T-helper 1 cell treated with Interleukin-12 subunit alpha and Interleukin-12 subunit beta and Interleukin-4 antibody, amounts not matched to agents 30 ng/mL and 1 ng/mL, for 36 hours (primary cell): ENCODE data around the gene DRGX. TPM values are rescaled to one million over a fixed set of nuclear protein-coding genes. Genes with fewer than 3 reads are reported as not detected.

ENCODE experiments used
- intact Hi-C: fragments of 100-400 bp; cut with micrococcal nuclease; formaldehyde crosslinking; loops from one replicate; pipeline ENCODE4 v1.15.1; 2024
- total RNA-seq: library from RNA; stranded (reverse); gene quantifications from 2 replicates; pipeline ENCODE4 v1.2.3, GENCODE V29; 2022

The DRGX gene
- total RNA-seq, 1 donor from 2014 or later = not detected

GRCh38 chr10:49349390-49349789 is 46.5 kb downstream of the DRGX start:
- intact Hi-C loops = no loop called here

DNA sequence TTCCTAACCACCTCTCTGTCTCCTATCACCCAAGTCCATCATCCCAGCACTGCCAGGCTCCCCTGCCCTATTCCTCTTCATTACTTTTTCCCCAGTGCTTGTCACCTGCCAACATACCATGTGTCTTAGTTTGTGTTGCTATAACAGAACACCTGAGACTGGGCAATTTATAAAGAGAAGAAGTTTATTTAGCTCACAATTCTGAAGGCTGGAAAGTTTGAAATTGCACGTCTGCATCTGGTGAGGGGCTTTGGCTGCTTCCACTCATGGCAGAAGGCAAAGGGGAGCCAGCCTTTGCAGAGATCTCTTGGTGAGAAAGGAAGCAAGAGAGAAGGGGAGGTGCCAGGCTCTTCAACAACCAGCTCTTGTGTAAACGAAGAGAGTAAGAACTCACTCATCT is 47.3 kb downstream of the DRGX start:
- intact Hi-C loops = no loop called here

GRCh38 chr10:49347827-49348226 is 48.1 kb downstream of the DRGX start:
- intact Hi-C loops = no loop called here

DNA sequence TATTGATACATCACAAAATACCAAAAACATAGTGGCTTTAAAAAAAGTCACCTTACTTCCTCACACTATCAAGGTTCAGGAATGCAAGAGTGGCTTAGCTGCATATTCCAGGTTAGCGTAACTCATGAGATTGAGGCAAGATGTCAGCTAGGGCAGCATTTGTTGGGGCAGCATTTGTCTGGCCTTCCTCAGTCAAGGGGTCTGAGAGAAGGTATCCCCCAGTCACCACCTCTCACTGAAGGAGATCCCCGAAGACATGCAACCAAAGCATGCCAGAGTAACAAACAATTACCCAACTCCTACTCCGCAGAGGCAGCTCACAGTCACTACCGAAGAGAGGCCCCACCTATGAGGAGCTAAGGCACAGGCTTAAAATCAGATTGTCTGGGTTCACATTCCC is 48.5 kb downstream of the DRGX start:
- intact Hi-C loops = no loop called here

GRCh38 chr10:49344840-49345239 is 51.0 kb downstream of the DRGX start:
- intact Hi-C loops = no loop called here

GRCh38 chr10:49338604-49339003 is 57.3 kb downstream of the DRGX start:
- intact Hi-C loops = no loop called here

DNA sequence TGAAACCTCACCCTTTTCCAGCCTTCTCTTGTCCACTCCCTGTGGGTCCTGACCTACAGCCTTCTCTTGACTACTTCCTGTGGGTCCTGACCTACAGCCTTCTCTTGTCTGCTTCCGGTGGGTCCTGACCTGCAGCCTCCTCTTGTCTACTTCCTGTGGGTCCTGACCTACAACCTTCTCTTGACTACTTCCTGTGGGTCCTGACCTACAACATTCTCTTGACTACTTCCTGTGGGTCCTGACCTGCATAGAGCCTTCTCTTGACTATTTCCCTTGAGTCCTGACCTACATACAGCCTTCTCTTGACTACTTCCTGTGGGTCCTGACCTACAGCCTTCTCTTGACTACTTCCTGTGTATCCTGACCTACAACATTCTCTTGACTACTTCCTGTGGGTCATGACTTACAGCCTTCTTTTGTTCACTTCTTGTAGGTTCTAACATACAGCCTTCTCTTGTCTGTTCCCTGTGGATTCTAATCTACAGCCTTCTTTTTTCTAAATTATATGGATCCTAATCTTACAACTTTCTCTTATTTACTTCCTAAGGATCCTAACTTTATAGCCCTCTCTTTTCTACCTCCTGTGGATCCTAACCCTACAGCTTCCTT is 60.4 kb downstream of the DRGX start:
- intact Hi-C loops = no loop called here

GRCh38 chr10:49334964-49335363 is 60.9 kb downstream of the DRGX start:
- intact Hi-C loops = no loop called here

- intact Hi-C loops = no loop called here
Measured at GRCh38 chr10:49333192-49333591, 62.7 kb downstream of the DRGX start.

- intact Hi-C loops = no loop called here
Measured at GRCh38 chr10:49332768-49333167, 63.1 kb downstream of the DRGX start.

DNA sequence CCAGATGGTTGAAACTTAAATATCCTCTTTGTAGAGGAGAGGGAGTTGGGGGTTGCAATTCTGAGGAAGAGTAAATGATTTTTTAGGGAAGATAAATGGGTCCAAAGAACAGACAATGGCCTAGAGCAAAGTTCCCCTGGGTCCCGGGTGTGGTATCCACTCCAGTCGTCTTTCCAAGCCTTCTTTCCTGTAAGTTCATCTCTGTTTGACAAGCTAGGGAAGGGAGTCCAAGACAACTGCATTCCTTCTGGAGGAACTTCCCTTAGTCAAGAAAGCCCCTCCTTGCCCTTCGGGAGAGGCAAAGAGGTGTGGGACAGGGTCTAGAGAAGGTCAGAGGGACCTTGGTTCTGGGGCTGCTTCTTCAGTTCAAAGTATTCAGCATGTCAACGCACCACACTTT is 63.6 kb downstream of the DRGX start:
- intact Hi-C loops = no loop called here

- intact Hi-C loops = no loop called here
Measured at GRCh38 chr10:49331431-49331830, 64.5 kb downstream of the DRGX start.

- intact Hi-C loops = no loop called here
Measured at GRCh38 chr10:49330127-49330665, 65.7 kb downstream of the DRGX start.

DNA sequence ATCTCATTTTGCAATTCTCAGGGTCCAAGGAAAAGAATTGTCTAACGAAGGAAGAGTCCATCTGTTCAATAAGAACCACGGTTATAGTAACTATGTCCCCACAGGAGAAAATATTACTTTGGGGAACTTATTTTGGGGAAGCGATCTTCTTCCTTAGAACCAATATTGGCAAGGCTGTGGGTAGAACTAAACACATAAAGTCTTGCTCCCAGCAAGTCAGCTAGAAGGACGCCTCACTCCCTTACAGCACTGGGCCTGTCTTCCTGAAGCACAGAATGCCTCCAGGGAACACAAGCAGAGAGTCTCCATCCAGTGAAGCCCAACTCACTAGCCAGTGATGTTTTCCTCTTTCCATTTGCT is 66.8 kb downstream of the DRGX start:
- intact Hi-C loops = no loop called here

DNA sequence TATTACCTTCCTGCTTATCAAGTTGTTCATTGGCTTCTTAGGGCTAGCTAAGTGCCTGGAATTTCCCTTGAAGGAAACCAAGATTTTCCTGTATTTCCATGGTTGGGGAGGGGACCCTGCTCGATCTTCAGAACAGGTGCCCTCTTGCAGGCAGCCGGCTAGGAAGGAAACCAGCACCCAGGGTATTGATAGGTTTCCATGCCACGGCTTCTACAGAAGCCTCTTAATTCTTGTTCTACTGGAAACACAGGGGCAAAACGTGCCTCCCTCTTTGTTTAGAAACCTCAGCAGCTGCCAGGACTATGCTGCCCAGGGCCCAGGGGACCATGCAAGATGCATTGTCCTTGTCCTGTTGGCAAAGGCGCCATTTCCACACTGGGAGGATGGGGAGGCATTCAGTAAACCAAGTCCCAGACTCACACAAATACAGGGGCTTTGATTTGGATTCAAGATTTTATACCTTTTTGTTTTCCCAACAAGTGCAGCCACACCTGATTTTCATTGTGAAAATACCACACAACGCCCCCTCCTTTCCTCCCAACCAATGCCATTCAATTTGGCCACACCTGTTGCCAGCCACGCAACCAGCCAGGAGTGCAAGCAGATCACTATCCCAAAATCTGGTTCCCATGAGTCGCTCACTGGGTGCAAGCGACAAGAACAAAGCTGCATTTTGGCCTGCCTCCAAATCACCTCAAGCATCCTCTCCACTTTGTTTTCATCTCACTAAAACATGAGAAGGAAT is 67.3 kb downstream of the DRGX start:
- intact Hi-C loops = no loop called here

GRCh38 chr10:49327036-49327813 is 68.7 kb downstream of the DRGX start:
- intact Hi-C loops = no loop called here

DNA sequence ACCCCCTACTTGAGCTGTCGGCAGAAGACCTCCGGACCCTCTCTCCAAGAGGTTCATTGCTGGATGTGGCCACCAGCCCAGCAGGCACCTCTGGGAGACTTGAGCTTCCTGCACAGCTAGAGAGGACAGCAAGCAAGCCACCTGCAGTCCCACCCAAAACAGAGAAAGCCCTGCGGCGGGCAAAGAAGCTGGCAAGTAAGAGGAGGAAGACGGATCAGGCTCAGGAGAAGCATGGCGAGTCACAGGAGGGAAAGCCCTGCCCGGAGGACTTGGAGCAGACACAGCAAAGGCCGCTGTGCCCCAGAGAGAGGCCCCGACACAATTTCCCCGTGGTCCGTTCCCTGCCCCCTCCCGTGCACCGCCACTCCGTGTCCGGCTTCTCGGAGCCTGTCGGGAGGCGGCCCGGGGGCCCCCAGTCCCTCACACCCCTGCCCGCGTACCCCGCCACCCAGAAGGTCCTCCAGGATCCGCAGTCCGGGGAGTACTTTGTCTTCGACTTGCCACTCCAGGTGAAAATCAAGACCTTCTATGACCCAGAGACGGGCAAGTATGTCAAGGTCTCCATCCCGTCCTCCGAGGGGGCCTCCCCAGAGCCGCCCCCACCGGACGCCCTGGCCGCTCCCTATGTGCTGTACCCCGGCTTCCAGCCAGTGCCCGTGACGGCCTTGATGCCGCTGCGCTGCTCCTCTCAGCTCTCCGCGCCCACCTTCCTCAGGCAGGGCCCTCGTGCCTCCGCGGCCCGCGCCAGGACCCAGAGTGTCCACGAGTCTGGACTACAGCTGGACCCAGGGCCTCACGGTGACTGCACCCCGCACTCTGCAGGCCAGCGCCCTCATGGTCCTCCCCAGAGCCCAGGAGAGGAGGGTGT is 69.7 kb downstream of the DRGX start:
- intact Hi-C loops = no loop called here

DNA sequence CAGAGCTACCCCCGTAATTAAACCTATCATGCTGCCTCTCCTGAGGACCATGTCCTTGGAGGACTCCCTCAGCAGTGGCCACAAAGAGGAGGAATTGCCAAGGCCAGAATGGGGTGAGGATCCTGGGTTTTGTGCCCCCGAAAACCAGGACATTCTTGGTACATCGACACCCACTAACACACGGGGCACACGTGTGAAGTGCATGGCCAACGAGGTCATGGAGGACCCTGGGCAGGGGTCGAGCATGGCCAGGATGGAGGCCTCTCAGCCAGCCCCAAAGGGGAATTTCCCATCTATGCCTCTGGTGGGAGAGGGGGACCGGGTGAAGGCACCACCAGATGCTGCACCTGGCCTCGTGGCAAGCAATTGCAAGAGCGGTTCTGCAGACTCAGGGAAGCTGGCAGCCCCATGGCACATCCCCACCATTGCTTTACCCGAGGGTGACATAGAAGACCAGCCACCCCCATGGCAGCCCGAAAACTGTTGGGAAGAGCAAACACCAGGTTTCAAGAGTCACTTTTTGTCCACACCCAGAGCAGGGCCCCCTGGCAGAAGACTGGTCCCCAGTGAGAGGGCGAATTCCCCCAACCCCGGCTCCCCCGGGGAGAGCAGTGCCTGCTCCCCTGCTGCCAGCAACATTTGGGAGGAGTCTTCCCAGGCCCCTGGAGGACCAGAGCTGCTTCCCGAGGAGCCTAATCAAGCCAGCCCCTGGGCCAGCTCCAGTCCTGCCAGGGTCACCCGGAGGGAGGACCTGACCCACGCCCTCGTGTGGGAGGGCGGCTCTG is 70.6 kb downstream of the DRGX start:
- intact Hi-C loops = no loop called here

DNA sequence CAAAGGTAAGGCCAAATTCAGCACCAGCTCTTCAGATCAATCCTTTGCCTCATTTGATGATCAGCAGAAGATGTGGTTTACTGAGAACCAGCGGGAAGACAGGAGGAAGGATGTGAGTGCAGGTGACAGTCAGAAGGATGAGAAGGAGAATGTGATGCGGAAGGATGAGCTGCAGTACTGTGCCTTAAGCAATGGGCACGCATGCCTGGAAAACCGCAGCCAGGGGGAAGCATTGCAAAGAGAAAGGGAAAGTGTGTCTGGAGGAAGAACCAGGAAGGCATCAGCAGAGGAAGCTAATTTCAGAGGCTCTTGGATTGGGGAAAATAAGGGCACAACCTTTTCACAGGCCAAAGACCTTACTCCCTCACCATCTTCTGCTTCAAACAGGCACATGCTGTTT is 71.2 kb downstream of the DRGX start:
- intact Hi-C loops = no loop called here

GRCh38 chr10:49323896-49324270 is 72.0 kb downstream of the DRGX start:
- intact Hi-C loops = no loop called here
